ENCODE measurements around the gene CLEC4E.
"Not testable (repeated sequence)": the region's sequence is repeated elsewhere in the genome, so short reads cannot be mapped to it uniquely, and the experiment has no call there.

The CLEC4E gene, protein sequence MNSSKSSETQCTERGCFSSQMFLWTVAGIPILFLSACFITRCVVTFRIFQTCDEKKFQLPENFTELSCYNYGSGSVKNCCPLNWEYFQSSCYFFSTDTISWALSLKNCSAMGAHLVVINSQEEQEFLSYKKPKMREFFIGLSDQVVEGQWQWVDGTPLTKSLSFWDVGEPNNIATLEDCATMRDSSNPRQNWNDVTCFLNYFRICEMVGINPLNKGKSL

DNA sequence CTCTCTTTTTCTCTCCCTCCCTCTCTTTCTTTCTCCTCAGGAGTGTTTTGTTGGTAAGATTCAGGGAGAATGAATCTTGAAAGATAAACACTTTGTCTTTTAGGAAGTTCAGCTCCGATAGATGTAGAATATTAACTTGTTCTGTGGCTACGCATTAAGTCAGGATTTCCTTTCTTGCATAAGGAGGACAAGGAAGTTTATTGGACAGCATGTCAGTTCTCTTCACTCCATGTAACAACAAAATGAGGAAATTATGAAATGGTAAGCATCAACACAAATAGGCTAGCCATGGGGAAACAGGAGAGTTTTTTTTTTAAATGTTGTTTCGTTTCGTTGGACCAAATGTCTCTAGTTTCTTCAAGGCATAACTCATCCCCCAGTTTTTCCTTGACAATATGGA, at the start of gene CLEC4E:
TSS of gene CLEC4E (minus strand) at position 75 of the 400 bp plus-strand sequence. CDS start 108 bp downstream, outside the sequence.
- DNase-seq (ENCODE audit: low read depth in 2 of 2), result not testable (repeated sequence)

DNA sequence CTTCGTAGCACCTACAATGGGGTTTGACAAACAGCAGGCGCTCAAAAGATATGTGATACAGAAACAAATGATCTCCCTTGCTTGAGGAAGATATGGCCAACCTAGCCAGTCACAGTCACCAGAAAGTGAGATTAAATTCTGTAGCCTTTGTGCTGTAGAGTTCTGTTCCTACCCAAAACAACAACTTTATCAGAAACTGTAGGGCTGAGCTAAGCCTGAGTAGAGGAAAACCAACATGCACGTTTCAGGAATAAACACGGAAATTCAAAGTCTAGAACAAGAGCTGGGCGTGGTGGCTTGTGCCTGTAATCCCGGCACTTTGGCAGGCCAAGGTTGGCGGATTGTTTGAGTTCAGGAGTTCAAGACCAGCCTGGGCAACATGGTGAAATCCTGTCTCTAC, 49.0 kb upstream of the CLEC4E start:
- no peak for DNase-seq (ENCODE audit: low read depth in 2 of 2)

DNA sequence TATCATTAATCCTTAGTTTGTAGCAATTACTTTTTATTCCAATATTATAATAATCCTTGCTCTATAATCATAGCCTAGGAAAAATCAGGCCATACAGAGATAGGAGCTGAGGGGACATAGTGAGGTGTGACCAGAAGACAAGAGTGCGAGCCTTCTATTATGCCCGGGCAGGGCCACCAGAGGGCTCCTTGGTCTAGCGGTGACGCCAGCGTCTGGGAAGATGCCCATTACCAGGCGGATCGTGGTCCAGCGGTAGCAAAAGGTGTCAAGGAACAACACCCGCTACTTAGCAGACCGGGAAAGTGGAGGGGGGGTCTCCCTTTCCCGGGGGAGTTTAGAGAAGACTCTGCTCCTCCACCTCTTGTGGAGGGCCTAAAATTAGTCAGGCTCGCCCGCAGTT, 43.8 kb upstream of the CLEC4E start:
- not testable (repeated sequence) for DNase-seq (ENCODE audit: low read depth in 2 of 2)

DNA sequence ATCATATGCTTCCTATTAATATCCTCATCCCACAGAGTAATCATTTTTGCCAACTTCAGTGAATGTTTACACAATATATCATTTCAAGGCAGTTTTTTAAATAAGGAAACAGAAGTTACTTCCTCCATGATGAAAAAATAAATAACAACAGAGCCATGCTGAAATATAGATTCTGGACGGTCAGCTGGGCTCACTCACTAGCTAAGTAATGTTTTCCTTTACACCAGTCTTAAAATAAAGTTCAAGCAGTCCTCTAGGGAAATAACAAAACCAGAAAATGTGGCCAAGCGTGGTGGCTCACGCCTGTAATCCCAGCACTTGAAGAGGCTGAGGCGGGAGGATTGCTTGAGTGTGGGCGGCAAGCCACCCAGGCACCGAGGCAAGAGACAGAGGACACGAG, 43.3 kb upstream of the CLEC4E start:
- DNase-seq (ENCODE audit: low read depth in 2 of 2), result no peak

DNA sequence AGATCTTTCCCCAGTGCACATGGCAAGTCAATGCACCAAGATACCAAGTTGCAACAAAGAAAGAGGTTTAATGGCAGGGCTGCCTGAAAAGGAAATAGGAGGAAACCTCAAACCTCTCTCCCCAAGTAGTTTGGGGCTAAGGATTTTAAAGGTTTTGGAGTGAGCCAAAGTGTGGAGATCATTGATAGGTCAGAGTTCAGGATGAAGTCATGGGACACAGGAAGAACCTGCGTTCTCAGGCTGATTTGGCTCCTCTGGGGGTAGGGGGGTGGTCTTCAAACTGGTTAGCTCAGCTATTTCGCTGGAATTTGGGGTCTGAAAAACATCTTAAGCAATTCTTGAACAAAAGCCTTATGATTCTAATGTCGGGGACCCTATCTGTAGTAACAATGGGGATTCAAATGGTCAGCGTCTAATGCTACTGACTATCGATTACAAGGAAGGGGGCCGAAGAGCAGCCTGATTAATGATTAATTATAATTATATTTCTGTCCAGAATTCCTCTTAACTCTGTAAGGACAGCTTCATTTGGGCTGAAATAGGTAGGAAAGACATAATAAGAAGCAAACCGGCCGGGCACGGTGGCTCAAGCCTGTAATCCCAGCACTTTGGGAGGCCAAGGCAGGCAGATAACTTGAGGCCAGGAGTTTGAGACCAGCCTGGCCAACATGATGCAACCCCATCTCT, 40.5 kb upstream of the CLEC4E start:
- DNase-seq (ENCODE audit: low read depth in 2 of 2), result no peak

DNA sequence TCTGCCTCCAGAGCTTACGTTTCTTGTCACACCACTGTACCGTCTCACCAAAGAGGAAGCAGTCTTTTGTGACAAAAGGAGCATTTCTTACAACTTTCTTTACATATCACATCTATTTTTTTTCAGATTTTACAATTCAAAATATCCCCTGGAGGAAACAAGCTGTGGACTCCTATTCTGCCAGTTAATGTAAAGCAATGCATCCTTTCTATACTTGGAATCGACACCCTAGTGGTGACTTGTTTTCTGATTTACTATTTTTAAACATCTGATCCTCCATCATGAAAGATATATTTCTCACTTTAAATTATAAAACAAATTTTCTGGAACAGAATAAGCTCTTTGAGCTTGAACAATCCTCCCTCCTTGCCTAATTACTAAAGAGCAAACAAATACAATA, 37.2 kb upstream of the CLEC4E start:
- no peak for DNase-seq (ENCODE audit: low read depth in 2 of 2)

DNA sequence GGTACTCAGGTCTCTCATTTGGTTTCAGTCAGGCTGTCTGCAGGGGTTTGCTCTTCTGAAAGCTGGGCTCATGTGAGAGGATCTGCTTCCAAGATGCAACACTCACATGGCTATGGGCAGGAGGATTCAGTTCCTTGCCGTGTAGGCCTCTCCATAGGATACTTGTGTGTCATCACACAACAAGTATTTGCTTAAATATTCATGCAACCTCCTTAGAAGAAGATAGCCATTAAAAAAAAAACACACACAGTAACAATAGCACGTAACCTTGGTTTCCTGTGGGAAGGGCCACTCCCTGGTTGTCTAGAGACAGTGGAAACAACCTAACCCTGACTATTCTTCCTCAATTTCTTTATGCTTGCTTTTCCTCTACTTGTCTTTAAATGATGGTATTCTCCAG, 31.8 kb upstream of the CLEC4E start:
- DNase-seq (ENCODE audit: low read depth in 2 of 2), result no peak

DNA sequence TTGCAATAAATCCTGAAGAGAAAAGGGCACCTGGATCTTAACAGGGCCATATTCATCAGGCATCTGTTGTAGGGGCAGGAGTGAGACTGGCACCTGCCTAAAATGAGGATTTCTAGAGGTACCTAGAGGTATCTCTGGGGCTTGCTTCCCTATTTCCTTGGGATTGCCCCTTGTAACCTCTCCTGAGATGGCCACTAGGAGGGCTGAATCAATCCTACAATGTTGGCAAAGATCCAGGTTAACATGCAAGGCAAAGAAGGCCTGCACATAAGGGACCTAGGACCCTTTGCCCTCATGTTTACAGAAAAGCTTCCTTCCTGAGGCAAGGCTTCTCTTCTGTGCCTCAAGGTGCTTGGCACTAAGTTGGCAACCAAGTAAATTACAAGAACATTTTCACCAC, 25.8 kb upstream of the CLEC4E start:
- no peak for DNase-seq (ENCODE audit: low read depth in 2 of 2)

DNA sequence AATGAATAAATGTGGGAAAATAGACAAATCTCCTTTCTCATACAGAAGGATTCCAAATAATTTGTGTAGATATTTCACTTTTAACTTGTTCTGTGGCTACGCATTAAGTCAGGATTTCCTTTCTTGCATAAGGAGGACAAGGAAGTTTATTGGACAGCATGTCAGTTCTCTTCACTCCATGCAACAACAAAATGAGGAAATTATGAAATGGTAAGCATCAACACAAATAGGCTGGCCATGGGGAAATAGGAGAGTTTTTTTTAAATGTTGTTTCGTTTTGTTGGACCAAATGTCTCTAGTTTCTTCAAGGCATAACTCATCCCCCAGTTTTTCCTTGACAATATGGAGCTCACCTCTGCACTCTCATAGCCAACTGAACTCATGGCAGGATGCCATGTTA, 25.3 kb upstream of the CLEC4E start:
- not testable (repeated sequence) for DNase-seq (ENCODE audit: low read depth in 2 of 2)

DNA sequence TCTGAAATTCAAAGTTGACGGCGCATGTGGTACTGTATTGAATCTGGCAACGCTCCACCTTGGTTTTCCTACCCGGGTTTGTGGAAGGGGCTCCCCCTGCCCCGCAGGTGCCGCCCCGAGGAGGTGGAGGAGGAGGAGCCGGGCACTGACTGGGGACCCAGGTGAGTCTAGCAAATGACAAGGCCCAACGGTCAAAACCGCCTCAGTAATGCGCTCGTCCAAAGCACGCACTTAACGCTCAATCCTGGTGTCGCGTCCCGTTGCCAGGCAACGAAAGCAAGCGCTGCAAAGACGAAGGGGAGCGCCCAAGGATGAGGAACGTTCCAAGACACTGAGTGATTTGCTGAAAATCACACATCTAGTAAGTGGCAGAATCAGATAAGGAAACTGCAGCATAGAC, 24.0 kb upstream of the CLEC4E start:
- DNase-seq (ENCODE audit: low read depth in 2 of 2), result no peak

DNA sequence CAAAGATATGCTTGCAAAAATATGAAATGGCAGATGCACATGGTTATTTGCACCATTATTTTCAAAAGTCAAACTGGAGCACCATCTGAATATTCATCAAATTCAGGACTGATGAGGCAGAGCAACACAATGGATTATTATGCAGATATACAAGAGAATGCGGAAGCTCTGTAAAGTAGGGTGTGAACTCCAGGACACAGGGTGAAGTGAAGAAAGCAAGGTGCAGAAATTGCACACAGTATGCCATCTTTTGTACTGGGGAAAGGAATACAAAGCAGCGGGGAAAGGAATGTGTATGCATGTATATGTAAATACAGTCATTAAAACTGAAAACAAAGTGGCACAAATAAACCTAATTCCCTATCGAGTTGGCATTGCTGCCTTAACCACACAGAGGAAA, 22.7 kb upstream of the CLEC4E start:
- DNase-seq (ENCODE audit: low read depth in 2 of 2), result no peak

DNA sequence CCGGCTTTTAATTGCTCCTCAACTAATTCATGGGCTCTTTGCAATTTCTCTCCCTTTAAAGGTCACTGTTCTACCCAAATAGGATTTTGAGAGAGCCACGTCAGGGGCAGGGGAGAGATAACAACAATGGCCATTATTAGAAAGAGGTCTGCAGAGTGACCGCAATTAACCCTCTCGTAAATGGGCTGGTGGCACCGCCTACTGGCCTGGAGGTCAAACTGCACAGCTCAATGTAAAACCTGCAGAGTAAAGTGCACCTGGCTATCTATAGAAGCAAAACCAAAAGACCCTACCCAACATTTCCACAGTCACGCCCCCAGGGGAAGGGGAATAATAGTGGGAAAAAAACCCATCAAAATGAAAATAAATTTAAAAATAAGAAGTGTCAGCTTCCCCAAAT, 21.6 kb upstream of the CLEC4E start:
- no peak for DNase-seq (ENCODE audit: low read depth in 2 of 2)

DNA sequence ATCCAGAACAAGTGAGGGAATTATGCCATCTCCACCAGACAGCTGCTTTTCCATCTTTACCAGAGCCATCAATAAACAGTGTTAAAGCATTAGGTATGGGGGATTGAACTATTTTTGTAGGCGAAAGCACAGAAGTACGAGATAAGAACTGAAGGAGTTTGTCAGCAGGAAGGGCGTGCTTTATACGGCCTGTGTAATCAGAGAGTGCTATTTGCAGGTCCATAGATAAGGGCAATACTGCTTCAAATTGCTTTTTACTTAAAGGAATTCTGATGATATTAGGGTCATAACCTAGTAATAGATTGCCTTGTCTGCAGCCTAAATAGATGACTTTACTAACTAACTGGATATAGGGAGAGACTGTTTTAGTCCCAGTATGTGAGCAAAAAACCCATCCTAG, 20.3 kb upstream of the CLEC4E start:
- DNase-seq (ENCODE audit: low read depth in 2 of 2), result no peak

DNA sequence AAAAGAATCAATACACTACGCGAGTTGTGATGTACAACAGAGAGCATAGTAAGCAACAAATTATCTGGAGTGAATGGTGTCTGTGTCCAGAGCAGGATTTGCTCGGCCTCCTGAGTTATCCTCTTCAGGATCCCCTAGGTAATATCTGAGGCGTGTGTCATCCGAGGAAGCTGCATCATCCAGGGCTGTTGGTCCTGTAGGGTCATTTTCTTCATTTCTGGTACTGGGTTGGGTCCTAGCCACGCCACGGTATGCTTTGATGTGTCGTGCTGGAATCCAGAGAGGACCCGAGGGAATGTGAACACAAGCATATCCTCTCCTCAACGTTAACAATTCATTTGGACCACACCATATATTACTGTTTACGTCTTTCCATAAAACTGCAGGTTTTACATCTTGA, 19.0 kb upstream of the CLEC4E start:
- no peak for DNase-seq (ENCODE audit: low read depth in 2 of 2)

DNA sequence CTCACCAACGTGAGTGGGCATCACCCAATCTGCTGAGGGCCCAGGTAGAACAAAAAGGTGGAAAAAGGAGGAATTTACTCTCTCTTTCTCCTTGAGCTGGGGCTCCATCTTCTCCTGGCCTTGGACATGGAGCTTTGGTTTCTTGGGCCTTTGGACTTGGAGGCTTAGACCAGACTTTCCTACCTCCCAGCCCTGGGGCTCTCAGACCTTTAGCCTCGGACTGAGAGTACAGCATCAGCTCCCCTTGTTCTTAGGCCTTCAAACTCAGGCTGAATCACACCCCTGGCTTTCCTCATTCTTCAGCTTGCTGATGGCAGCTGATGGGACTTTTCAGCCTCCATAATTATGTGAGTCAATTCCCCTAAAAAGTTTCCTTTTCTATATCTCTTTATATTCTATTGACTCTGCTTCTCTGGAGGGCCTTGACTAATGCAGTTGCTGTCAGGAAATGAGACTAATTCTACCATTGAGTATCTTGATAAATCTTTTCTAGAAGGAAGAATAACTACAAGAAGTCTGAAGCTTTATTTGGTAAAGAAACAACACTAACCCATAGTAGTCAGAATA, 15.9 kb upstream of the CLEC4E start:
- DNase-seq (ENCODE audit: low read depth in 2 of 2), result no peak

DNA sequence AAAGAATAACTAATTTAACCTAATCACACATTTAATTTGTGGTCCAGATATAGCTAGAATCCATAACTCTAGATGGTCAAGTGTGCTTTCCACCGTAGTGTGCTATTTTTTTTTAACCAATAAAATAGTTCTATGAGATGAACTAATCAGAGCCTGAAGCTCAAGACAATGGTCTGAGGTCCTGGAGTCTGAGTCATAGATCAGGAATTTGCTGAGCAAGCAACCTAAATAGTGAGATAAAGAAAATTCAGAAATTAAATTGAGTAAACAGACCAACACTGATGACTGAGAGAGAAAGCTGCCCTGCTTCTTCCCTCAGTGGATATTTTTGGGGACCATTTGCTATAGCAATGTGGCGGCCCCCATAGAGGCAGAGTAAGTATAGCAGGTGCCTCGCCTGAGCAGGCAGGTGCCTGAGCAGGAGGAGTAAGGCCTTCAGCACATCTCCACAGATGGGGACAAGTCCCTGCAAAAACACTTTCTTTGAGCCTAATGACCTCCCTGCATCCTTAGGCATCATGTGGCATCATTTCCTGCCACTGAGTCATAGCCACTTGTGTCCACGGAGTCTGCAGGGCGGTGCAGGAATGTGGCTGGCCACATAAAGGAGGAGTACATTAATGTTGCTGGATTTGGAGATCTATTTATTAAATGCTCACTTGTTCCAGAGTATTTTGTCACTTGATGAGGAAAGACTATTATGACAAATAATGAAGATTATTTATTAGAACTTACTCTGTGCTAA, 13.9 kb upstream of the CLEC4E start:
- no peak for DNase-seq (ENCODE audit: low read depth in 2 of 2)

DNA sequence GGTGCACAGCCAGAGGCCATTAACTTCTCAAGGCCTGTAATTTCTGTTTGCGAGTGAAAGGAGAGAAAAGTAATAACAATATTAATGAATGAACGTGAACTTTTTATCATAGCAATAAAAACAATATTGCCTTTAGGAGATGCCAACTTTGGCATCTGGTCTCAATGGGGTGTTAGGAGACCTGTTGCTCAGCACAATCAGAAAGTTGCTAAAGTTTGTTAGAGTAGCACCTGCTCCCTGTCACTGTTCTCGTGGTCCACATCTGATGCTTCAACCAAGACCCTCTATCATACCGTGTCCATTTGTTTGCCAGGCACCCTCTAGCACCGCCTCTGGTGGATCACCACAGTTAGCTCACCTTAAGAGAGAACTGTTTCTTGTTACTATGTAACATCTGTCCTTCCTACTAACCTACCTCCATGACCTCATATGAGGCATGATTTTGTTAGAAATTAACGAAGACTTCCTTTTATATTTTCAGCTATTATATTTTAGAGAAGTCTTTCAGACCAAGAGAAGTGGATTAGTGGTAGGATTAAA, 12.5 kb upstream of the CLEC4E start:
- no peak for DNase-seq (ENCODE audit: low read depth in 2 of 2)

DNA sequence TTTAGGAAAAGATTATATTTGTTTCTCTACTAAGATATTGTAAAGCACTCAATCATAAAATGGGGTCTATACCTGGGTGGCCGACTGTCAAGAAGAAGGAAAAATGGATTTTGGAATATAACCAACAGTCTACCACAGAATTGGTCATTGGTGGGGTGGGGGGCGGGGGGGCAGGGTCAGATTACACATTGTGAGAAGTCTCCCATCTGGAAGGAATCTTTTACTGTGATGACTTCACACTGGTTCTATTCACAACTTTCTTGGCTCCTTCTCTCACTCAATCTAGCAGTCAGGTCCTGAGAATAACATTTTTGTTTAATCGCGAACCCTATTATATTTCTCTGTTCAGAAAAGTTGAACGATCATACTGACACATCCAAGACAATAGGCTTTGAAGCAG, 8.7 kb upstream of the CLEC4E start:
- DNase-seq (ENCODE audit: low read depth in 2 of 2), result no peak

DNA sequence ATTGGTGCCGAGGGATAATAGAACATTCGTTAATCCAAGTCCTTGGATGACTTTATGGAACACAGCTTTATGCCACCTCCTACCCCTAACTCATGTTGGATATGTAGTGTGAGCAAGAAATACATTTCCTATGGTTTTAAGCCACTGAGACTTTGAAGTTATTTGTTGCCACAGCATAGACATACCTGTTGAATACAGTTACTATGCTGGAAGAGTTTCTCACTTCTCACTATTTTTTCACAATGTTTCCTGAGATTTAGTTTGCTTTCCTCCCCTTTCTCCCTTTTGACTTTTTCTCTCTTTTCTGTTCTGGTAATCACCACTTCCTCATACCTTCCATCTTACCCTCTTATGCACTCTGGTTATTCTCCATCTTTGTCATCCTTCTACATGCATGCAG, 7.5 kb upstream of the CLEC4E start:
- DNase-seq (ENCODE audit: low read depth in 2 of 2), result no peak

DNA sequence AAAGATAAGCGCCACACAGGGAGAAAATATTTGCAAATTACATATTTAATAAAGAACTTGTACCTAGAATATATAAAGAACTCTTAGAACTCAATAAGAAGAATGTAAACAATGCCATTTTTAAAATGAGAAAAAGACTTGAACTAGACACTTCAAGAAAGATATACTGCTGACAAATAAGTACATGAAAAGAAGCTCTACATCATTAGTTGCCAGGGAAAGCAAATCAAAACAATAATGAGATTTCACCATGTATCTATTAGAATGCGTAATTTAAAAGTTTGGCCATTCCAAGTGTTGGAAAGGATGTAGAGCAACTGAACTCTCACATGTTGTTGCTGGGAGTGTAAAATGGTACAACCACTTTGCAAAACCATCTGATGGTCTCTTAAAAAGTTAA, 6.9 kb upstream of the CLEC4E start:
- no peak for DNase-seq (ENCODE audit: low read depth in 2 of 2)

DNA sequence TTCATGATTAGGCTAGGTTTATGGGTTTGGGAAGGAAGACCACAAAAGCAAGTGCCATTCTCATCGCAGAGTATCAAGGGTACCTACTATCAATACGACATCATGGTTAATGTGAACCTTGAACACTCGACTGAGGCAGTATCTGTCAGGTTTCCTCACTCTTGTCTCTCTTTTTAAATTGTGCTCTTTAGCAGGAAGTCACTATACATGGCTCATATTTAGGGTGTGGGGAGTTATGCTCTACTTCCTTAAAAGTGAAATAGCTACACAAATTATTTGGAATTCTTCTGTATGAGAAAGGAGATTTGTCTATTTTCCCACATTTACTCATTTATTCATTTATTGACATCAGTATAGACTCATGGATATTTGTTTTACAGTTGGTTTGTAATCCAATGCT, 5.9 kb upstream of the CLEC4E start:
- no peak for DNase-seq (ENCODE audit: low read depth in 2 of 2)

DNA sequence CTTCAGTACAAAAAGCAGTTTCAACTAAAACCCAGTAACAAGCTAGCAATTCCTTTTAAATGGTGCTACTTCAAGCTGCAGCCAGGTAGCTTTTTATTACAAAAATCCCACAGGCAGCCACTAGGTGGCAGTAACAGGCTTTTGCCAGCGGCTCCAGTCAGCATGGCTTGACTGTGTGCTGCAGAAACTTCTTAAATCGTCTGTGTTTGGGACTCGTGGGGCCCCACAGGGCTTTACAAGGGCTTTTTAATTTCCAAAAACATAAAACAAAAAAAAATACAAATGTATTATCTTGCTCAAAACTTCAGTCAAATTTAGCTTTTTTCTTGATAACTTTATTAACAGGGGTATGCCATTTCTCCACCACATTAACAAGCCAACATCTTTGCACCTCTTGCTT, 3.6 kb upstream of the CLEC4E start:
- peak; percentile 27 to 57 for DNase-seq (ENCODE audit: low read depth in 2 of 2)

DNA sequence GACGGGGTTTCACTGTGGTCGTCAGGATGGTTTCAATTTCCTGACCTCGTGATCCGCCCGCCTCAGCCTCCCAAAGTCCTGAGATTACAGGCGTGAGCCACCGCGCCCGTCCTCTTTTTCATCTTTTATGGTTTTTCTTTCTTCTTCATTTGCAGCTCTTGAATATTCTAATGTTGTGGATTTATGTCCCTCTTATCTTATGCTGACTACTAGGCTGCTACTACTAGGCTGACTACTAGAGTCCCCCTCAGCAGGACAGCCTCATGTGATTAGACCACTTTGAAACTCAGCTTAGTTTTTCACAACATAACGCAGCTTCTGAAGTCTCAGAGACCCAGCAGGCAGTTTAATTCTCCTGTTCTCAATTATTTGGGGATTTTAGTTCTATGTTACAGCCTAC, 857 bp upstream of the CLEC4E start:
- DNase-seq (ENCODE audit: low read depth in 2 of 2), result no peak
